ENCODE results near the gene EFTUD2.

DNA sequence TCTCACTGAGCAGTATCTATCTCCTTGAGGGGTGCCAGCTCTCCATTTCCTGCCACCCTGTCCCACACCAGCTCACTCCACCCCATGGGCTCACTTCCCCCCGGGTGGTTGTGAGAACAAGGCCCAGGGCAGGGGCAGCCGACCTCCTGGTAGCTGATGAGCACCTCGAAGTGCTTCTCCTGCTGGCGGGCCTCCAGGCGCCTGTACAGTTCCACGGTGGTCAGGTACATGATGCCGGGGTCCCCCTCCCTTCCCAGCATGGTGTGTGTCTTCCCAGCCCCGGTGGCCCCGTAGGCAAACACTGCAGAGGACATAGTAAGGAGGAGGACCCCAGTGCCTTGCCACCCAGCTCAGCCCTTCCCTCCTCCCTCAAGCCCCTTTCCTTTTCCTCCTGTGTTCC, 35.9 kb upstream of the EFTUD2 start:
- TF ChIP-seq, protein P1, sequence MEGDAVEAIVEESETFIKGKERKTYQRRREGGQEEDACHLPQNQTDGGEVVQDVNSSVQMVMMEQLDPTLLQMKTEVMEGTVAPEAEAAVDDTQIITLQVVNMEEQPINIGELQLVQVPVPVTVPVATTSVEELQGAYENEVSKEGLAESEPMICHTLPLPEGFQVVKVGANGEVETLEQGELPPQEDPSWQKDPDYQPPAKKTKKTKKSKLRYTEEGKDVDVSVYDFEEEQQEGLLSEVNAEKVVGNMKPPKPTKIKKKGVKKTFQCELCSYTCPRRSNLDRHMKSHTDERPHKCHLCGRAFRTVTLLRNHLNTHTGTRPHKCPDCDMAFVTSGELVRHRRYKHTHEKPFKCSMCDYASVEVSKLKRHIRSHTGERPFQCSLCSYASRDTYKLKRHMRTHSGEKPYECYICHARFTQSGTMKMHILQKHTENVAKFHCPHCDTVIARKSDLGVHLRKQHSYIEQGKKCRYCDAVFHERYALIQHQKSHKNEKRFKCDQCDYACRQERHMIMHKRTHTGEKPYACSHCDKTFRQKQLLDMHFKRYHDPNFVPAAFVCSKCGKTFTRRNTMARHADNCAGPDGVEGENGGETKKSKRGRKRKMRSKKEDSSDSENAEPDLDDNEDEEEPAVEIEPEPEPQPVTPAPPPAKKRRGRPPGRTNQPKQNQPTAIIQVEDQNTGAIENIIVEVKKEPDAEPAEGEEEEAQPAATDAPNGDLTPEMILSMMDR (IDR thresholded peaks at IDR 0.05) = no peak
- no peak for TF ChIP-seq POLR2A (IDR thresholded peaks at IDR 0.05)
